Measurements from ENCODE around the gene SDK1.
"Not testable (repeated sequence)": the region's sequence is repeated elsewhere in the genome, so short reads cannot be mapped to it uniquely, and the experiment has no call there.

Gene SDK1

DNA sequence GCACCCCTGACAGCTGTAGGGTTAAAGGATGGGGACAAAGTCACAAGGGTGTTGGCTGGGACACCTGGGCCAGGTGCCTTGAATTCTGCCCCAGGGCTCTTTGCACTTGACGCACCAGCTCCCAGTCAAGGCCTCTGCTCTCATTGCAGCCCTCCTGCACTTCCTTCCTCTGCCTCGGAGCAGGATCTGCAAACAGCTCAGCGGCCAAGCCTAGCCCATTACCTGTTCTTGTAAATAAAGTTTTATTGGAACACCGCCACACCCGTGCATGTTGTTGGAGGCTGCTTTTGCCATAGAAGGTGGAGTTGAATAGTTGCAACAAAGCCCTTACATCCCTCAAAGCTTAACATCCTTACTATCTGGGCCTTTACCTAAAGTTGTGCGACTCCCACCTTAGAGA, 897.2 kb downstream of the SDK1 start:
- DNase-seq, result no peak

DNA sequence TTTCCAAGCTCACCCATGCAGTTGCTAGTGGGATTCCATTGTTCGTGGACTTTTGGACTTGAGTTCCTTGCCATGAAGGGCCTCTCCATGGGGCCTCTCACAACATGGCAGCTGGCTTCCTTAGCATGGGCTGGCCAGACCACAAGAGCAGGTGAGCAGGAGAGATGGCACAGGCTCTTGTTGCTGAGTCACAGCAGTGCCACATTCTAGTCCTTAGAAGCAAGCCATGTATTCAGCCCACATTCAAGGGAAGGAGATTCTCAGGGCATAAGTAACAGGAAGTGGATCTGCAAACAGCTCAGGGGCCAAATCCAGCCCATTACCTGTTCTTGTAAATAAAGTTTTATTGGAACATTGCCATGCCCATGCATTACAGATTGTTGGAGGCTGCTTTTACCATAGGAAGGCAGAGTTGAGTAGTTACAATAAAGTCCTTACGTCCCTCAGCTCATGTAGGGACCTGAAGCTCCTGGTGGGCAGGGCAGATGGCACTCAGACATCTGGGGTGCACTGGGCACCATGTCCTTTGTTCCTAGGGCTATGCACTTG, 899.6 kb downstream of the SDK1 start:
- no peak for DNase-seq

DNA sequence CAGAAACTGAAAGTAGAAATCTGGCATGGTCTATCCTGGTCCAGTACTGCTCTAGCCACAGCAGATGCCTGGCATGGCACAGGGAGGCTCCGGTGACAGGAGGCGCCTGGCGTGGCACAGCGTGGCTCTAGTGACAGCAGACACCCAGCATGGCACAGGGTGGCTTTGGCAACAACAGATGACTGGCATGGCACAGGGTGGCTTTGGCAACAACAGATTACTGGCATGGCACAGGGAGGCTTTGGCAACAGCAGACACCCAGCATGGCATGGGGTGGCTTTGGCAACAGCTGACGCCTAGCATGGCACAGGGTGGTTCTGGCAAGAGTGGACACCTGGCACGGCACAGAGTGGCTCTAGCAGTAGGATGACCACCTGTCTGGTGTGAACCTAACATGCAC, 900.5 kb downstream of the SDK1 start:
- DNase-seq, result no peak

DNA sequence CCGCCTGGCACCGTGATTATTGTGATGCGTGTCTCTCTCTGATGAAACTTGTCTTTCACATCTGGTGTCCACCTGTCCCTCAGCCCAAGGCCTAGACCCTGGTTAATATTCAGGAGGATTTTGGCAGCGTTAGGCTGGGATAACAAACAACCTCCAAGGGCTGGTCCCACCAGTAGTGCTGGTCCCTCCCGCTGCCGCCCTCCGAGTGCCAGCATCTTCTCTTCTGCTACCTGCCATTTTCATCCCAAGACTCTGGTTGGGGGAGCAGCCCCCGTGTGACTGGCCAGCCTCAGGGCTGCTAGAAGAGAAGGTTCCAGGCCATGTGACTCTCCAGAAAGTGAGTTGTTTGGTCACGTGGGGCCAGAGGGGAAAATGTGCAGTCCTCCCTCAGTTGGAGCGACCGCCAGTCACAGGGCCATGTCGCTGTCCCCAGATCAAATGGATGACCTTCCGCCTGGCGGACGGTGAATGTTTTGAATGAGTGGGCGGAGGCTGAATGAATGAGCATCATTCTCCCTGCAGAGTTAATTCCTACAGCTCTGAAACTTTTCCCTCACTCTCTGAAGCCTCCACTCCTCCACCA, 901.2 kb downstream of the SDK1 start:
- DNase-seq, result no peak

DNA sequence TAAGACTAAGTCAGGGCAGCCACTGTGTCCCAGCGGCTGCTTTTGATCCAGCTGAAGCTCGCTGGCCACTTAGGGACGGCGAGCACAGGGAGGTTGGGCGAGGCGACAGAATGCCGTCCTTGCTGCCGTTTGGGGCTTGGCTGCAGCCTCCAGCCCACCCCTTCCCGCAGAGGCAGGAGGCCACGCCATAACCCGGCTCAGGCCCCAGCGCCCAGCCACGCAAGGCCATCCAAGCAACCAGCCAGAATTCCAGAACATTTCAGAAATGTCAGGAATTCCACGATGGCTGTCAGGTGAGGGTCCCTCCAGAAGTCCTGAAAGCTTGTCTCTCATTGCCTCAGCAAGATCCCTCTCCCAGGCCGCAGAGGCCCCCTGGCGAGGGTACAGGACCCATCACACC, 901.9 kb downstream of the SDK1 start:
- no peak for DNase-seq

DNA sequence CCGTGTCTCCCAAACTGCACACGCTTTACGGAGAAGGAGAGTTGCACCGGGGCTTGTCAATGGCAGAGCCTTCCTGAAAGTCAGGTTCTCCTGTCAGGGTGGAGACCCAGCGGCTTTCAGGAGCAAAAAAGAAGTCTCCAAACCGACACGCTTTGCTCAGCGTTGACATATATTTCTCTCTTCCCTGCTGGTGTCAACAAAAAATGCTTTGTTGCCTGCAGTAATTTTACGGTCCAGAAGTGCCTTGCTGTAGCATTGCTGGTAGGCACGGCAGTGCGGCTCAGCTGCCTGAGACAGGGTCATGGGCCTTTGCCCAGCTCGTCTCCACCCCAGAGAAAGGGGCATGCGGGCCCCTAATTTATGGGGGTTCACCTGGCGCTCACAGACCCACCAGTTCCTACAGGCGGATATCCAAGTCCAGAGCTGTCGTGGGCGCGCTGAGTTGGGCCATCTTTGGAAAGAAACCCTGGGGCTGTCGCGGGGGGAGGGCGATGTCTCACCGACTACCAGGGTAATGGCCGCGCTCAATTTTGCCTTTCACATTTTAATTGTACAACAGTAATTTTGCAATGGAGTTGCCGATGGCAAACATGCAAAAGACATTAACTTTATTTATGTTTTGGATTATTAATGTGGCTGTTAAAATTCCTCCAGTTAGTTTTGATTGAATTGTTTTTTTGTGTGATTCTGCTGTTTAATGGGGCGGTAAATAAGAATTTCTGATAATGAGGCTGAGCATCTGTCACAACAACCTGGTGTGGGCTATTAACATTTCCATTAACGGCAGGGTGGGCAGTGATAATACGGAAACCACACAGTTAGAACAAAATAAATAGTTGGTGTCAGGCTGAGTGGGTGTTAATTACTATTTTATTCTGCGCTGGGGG, 902.8 kb downstream of the SDK1 start:
- DNase-seq, result no peak

DNA sequence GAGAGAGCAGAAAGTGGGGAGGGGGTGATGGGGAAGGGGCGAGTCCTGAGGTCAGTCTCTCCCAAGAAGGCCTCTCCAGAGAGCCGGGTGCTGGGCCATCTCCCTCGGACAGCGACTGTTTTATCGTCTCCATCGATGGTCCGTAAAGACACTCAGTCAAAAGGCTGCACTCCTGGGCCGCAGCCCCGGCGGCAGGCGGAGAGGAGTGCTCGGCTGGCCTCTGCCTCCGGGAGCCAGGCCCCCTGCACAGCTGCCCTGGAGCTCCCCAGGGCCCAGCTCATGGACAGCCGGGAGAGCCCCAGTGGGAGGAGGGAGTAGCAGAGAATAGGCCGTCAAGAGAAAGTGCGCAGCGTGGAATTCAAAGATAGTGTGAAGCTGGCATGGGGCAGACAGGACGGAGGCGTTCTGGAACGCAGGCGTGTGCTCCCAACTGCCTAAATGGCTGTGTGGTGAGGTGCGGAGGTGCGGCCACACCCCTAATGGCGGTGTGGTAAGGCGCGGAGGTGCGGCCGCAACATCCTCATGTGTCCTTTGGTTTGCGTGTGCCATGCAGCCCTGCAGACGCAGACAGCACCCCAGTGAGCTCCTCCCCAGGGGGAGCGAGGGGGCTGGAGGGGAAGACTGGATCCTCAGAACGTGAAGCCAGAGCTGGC, 903.6 kb downstream of the SDK1 start:
- DNase-seq, result no peak

DNA sequence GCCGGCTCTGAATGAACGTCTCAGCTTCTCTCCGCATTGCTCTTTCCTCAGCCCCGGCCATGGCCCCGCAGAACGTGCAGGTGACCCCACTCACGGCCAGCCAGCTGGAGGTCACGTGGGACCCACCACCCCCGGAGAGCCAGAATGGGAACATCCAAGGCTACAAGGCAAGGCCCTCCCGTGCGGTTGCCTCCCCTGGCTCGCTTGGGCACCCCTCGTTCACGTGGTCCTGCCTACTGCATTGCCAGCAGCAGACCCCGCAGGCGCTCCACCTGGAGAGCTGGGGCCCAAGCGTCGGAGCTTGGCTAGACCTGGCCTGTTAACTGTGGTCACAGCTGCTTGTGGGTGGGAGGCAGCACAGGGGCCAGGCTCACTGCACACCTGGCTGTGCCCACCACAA, 904.8 kb downstream of the SDK1 start:
- DNase-seq, result no peak

DNA sequence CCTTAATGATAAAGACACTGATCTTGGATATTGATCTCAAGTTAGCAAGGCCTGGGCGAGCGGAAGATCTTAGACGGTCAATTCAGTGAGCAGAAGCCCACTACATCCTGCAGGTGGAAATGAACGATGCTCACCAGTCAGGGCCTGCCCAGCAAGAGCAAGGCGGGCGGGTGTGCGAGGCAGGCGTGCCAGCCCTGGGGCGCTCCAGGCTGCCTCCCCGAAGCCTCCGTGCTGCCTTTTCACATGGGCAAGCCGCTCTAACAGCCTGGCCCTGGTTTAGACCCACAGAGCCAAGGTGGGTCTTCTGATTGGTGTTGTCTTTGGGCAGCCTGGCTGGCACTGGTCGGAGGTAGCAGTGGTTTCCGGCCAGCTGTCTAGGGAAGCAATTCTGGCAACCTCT, 906.0 kb downstream of the SDK1 start:
- DNase-seq, result no peak

DNA sequence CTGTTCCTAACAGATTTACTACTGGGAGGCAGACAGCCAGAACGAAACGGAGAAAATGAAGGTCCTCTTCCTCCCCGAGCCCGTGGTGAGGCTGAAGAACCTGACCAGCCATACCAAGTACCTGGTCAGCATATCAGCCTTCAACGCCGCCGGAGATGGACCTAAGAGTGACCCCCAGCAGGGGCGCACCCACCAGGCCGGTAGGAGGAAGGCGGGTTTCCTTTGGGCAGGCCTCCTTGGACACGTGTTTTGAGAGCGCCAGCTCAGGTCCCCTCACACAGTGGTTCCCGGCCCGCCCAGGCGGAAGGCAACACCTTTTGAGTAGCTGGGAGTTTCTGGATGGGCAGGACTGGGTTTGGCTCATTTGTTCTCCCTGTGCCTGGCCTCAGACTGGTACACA, 907.0 kb downstream of the SDK1 start:
- DNase-seq, result no peak

DNA sequence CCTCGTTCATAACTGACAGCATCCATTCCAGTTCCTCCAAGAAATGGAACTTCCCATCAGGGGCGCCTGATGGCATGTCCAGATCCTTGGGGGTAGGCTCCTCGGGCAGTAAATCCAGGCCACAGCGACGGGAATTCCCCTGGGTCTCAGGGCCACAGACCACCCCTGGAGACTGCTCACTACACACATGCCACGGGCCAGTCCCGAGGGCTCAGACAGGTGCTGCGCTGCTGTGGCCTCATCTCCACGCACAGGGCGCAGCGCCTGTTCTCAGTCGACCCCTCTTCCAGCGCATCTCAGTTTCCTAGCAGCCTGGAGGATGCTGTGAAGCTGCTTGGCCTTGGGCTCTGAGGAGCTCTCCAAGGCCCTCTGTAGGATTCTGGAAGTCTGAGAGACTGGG, 907.5 kb downstream of the SDK1 start:
- DNase-seq, result no peak

DNA sequence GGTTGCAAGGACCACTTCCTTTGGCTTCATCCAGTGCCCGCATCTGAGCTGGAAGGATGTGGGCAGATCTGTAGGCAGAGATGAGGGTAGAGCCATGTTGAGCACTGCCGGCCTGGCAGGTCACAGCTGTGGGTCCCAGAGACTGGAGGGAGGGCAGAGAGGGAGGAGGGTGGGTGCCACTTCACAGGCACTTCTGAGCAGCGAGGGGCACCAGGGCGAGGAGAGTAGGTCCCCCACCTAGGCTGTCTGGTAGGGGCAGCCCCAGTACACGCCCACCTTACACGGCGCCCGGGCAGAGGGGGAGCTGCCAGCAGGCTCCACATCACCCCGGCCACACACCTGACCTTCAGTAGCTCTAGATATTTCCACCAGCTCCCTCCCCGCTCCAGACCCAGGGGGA, 908.1 kb downstream of the SDK1 start:
- DNase-seq, result no peak

DNA sequence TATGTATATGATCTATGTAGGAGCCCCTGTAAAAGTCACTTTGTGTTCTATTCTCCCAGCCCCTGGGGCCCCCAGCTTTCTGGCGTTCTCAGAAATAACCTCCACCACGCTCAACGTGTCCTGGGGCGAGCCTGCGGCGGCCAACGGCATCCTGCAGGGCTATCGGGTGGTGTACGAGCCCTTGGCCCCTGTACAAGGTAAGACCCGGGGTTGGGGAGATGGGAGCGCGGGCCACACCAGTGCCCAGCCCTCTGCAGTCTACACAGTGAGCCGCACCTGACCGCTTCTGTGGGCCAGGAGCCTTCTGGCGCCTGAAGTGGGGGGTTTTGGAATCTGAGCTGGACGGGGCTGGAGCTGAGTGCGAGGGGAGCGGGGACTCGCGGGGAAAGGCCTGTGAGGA, 908.9 kb downstream of the SDK1 start:
- no peak for DNase-seq

DNA sequence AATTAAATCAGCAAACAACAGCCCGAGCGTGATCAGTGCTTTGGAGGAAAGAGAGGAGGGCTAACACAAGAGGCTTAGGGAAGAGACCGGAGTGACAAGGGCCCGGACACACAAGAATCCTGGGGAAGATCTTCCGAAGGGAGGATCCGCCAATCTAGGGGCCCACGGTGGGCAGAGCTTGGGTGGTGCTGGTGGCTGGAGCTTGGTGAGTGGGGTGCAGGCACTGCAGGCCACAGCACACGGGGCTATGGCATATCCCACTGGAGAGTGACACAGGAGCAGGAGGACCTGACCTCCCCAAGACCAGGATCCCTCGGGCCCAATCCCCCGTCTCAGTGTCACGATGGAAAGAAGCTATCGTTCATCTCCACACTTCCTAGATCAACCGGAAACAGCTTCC, 909.8 kb downstream of the SDK1 start:
- no peak for DNase-seq

DNA sequence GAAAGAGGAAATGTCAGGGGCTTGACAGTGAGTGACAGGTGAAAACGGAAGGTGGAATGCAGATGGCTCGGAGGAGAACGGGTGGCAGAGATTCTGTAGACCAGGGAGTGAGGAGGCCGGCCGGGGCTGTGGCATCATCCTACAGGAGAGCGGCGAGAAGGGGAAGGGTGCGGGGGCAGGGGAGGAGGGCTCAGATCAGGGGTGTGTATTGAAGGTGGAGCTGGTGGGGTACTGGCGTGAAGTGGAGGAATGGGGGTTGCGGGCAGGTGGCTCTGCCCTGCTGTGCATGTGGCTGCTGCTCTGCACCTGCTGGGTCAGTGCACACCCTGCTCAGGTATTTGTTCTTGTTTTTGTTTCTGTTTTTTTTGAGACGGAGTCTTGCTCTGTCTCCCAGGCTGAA, 910.2 kb downstream of the SDK1 start:
- DNase-seq, result no peak

DNA sequence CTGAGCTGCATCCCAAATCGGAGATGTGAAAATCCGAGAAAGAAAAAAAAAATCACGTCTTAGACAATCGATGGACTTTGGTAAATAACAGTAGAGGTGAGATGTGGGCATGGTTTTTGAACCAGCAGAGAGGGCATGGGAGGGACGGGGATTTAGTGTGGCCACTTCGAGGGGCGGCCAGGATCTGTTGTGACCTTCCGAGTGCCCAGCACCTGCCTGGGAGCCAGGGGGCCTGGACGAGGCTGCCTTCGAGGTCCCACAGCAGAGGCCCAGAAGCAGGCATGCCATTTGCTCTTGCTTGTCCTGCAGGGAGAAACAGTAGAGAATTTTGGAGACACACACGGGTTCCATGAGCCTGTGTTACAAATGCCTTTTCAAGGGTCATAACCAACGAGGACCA, 911.3 kb downstream of the SDK1 start:
- DNase-seq, result no peak

DNA sequence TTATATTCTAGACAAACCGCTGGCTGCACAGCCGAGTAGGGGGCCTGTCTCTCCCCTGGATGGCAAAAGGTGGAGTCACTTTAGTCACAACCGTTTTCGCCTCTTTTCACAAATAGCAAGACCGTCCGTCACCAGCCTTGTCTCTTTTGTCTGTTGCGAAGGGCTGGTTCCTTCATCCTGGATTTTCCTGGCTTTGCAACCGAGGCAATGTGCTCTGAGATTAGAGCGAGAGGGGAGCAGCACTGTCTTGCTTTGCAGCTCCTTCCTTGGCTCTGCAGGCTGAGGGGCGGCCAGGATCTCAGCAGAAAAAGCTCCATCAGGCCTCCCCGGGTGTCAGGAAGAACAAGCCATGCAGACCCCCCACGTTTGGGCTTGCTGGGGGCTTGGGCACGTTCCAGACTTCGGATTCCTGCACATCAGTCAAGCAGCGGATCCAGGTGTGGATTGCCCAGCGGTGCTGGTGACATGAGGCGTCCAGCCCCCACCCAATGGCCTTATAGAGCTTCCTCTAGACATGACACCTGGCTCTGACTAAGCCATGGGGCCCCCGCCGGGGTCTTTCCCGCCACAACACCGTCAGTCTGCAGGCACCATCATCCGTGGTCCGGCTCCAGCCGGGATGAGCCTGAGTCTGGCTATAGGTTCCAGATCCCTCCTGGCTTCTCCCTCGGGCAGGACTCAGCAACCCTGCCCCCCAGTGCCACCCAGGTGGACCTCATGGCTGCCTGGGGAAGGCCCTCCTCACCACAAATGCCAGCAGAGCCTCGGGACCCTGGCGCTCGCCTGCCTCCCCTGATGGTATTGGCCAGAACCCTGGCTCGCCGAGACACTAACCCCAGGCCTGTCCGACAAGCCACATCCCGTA, 913.5 kb downstream of the SDK1 start:
- no peak for DNase-seq

DNA sequence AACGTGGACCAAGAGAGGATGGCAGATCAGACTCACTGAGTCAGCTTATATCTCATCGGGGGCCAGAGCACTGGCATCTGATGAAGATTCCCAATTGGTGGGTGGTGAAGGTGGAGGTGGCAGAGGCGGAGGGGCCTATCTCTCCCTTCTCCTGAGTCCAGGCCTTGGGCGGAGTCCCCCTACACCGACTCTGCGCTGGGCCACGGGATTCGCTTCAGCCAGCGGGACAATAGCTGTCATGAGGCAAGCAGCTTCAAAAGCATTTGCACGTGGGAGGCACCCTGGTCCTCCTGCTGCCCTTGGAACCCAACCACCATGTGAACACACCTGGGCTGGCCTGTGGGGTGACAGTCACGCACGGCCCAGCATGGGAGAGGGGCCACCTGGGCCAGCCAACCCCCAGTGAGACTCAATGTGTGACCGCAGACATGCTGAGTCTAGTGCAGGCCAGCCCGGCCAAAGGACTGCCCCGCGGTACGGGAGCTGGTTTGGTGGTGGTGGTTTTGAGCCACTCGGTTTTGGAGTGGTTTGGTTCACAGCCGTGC, 914.2 kb downstream of the SDK1 start:
- no peak for DNase-seq

DNA sequence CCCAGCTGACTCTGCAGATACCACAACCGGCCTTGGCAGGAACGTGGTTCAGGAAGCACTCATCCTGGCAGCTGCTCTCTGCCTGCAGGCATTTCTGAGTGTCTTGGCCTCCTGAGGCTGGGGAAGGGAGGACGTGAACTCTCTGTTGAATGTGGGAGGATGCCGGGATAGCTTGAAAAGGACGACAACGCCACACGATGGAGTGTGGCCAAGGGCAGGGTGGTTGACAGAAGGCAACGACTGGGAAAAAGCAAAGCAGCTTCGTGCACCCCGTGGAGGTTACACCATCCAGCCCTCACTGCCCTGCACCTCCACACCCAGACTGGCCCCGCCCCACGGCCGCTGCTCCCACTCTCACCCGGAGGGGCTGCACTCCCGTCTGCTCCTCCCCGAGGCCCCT, 915.0 kb downstream of the SDK1 start:
- no peak for DNase-seq

DNA sequence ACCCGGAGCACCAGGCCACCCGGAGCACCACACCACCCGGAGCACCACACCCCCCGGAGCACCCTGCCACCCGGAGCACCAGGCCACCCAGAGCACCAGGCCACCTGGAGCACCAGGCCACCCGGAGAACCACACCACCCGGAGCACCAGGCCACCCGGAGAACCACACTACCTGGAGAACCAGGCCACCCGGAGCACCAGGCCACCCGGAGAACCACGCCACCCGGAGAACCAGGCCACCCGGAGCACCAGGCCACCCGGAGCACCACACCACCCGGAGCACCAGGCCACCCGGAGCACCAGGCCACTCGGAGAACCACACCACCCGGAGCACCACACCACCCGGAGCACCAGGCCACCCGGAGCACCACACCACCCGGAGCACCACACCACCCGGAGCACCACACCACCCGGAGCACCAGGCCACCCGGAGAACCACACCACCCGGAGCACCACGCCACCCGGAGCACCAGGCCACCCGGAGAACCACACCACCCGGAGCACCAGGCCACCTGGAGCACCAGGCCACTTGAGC, 916.1 kb downstream of the SDK1 start:
- not testable (repeated sequence) for DNase-seq

DNA sequence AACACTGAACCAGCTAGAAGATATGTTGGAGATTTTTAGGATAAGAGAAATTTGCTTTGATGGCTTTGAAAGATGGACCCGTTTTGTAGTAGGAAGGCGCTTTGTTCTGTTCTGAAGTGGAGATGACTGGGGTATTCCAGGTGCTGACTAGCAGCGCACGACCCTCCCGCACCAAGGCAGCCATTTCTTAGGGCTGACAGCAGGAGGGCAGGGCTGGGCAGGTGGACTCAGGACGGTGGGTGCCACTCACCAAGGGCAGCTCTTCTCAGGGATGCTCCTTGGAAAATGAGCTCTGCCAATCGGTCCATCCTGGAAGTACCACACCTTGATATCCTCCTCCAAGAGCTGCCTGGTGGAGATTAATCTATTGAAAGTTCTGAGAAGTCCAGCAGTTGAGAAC, 917.4 kb downstream of the SDK1 start:
- no peak for DNase-seq

DNA sequence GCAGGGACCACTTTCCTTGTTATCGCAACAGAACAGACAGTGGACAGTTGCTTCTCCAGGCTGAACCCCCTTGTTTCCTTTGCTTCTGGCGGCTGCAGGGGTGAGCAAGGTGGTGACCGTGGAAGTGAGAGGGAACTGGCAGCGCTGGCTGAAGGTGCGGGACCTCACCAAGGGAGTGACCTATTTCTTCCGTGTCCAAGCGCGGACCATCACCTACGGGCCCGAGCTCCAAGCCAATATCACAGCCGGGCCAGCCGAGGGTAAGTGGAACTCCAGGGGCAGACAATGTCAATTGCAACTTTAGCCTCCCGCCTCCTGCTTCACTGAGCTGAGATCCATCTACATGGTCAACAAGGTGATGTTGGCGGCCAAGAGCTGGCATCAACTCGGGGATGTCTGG, 919.0 kb downstream of the SDK1 start:
- DNase-seq, result no peak
